AG04450 (cell line): ENCODE measurements around the gene KLF1. TPM values are rescaled to one million over a fixed set of nuclear protein-coding genes. Genes with fewer than 3 reads are reported as not detected.

Experiments
- CTCF ChIA-PET: fragments of 300-600, 350-600 bp; formaldehyde crosslinking; extraction: SDS; loops from one replicate; lab custom pipeline; 2022; ENCODE audit warnings: antibody characterized with exemption, inconsistent platforms; lab: Charles Lee
- POLR2A ChIA-PET: fragments of 350-600 bp; formaldehyde crosslinking; extraction: SDS; loops from one replicate; lab custom pipeline; 2021; ENCODE audit warnings: antibody characterized with exemption, inconsistent platforms; lab: Yijun Ruan, JAX
- DNase-seq: peaks from one replicate; pipeline ENCODE4 v3.0.0-alpha.2; 2011; ENCODE audit warnings: low read depth, low spot score
- H3K27ac ChIP-seq: one replicate; pipeline ENCODE4 v1.5.1; 2012; ENCODE audit warnings: low read depth, low read length, control low read depth
- H3K27me3 ChIP-seq: one replicate; pipeline ENCODE4 v1.6.0; 2012; ENCODE audit warnings: low read length; ENCODE audit not compliant: control insufficient read depth, insufficient read depth
- H3K4me3 ChIP-seq: 2 replicates; pipeline ENCODE4 v1.5.1; 2011; ENCODE audit warnings: mild to moderate bottlenecking, low read depth, low read length, control low read depth
- H3K9me3 ChIP-seq: 2 replicates; pipeline ENCODE4 v1.5.1; 2012; ENCODE audit warnings: low read length; ENCODE audit not compliant: control insufficient read depth, insufficient read depth
- CTCF ChIP-seq: IDR thresholded peaks from 2 replicates; pipeline ENCODE4 v1.5.1; 2011; ENCODE audit warnings: low read depth, low read length, control low read depth, inconsistent platforms
- polyA plus RNA-seq: library from polyadenylated mRNA; depleted of rRNA; stranded (reverse); fragments of >200 nt; gene quantifications from 2 replicates; pipeline ENCODE4 v1.2.3, GENCODE V29; 2011

KLF1 gene
- polyA plus RNA-seq, 1 experiment: not detected

DNA sequence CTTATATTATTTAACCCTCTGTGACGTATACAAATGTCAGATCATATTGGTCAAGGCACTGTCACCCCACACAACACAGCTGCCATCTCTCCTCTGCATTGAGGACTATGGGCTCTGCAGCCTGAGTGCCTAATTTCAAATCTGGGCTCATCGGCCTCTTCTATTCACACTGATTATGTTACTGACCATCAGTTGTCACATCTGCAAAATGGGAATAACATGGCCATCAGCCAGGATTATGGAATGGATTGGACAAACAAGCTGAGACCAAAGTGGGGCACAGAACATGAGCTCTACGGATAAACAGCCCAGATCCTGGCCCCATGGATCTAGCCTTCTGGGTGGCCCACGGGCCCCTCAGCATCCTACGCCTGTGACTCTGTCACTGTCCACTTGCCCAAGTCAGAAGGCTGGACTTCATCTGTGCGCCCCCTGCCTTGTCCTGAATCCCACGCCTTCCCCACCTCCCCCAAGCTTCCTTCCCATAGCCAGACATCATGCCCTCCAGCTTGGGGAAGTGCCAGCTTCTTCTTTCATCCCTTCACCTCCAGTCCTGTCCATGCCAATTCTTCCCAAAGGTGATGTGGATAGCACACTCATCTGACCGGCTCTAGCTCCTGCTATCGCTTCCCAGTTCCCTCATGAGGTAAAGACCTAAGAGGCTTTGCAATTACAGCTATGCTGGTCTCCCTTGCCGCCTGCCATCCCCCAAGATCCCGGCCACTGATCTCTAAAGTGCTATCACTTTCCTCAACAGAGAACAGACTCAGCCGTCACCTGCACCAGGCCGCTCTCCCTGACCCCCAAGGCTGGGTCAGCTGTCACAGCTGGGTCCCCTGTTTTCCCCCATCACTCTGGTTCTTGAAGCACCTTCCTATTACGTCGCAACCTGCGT, 45.6 kb upstream of the KLF1 start:
- Histone ChIP-seq H3K27me3 (no peaks in the 10 kb centered on the region), H3K27ac (peak overlapping the region; percentile 22), H3K4me3 (peak overlapping the region; percentile 92), H3K9me3 (no peaks in the 10 kb centered on the region; the same call in 1 of the 2 replicates)
- DNase-seq: no peak
- ChIA-PET CTCF (interaction anchor here (1.3 to 1.4 kb wide), 2 partner anchors 12 to 172 kb away, joined by 3 to 4 read pairs; no protein-coding TSS in a partner anchor), POLR2A (interaction anchor here (0.9 to 2.3 kb wide), 7 partner anchors 9 to 144 kb away, joined by 3 to 13 read pairs (median 5); partner anchors contain the start of genes DNASE2, GCDH, RAD23A and SYCE2)
- no peak for TF ChIP-seq CTCF

DNA sequence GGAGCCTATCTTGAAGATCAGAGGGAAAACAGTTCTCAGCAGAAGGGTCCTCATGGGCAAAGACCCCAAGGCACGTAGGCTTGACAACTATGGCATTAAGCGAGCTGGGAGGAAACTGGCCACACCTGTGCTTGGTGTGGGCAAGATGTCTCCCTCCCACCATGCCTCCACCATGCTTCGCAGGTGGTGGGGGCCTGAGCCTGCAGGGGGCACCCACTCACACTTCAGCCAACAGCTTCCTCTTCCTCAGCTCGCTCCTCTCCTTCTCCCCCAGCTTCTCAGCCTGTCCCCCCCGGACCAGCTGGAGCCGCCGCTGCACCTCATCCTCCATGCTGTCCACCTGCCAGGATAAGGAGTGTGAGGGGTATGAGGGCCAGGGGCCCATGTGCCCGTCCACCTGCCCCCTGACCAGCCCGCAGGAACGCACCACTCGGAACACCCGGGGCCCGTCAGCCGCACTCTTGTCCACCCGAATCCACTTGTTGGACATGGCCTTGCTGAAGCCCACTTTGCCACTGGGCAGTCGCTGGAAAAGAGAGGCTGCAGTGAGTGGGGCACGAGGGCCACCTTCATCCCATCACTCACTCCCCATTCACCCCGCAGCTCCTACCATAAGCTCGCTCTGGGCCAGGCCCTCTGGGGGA, 43.1 kb upstream of the KLF1 start:
- Histone ChIP-seq H3K9me3 (no peaks in the 10 kb centered on the region; the same call in 1 of the 2 replicates), H3K27me3 (no peaks in the 10 kb centered on the region), H3K27ac (no peak overlapping the region), H3K4me3 (no peak overlapping the region)
- CTCF ChIA-PET: no interaction called here
- POLR2A ChIA-PET: interaction anchor here (0.5 kb wide), 1 partner anchor 16 kb away, joined by 3 read pairs; no protein-coding TSS in a partner anchor
- TF ChIP-seq CTCF: no peak
- DNase-seq: no peak

- no peak for DNase-seq
- Histone ChIP-seq H3K9me3 (no peaks in the 10 kb centered on the region; the same call in 1 of the 2 replicates), H3K27me3 (no peaks in the 10 kb centered on the region), H3K4me3 (no peak overlapping the region), H3K27ac (no peak overlapping the region)
- POLR2A ChIA-PET: no interaction called here
- TF ChIP-seq CTCF: no peak
- CTCF ChIA-PET: no interaction called here
Observed at GRCh38 chr19:12924621-12925310, 37.8 kb upstream of the KLF1 start.

DNA sequence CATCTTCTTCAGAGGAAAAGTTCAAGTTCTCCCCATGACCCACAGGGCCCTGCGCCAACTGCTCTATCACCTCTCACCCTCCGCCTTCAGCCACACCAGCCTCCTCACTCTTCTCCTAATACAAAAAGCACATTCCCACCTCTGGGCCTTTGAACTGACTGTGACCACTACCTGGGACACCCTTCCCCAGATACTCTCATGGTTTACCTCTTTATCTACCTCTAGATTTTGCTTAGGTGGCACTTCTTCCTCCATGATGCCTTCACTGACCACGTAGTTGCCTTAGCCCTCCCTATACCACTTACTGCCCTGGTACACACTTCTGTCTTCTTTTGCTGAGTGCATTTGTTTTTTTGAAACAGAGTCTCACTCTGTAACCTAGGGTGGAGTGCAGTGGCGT, 36.0 kb upstream of the KLF1 start:
- no peak for DNase-seq
- no peak overlapping the region for H3K27ac ChIP-seq
- no peak overlapping the region for H3K4me3 ChIP-seq
- no peaks in the 10 kb centered on the region for H3K27me3 ChIP-seq
- ChIA-PET POLR2A (no interaction called here), CTCF (no interaction called here)
- peaks cover 6% of the 10 kb centered on the region; the same call in 1 of the 2 replicates for H3K9me3 ChIP-seq
- no peak for TF ChIP-seq CTCF
